GM13977 (cell line): Measurements from ENCODE around the gene FAM200A.
A peak's percentile ranks its signal among the peaks of the same experiment; 100 is the strongest.
"Not testable (repeated sequence)": the region's sequence is repeated elsewhere in the genome, so short reads cannot be mapped to it uniquely, and the experiment has no call there.

Source experiments
- DNase-seq: peaks from one replicate; pipeline ENCODE4 v3.0.0; 2012; ENCODE audit warnings: low spot score
- CTCF ChIP-seq: IDR thresholded peaks from 2 replicates; pipeline ENCODE4 v1.5.1; 2012; ENCODE audit warnings: mild to moderate bottlenecking, control low read depth; ENCODE audit not compliant: insufficient read depth; ENCODE audit errors: extremely low read depth, missing control alignments
- in situ Hi-C: fragments of 300-500 bp; cut with MboI; formaldehyde crosslinking; loops from one replicate; pipeline ENCODE4 v1.12.0; 2022; ENCODE audit warnings: low sequenced_read_pairs, low pct_unique_long_range_greater_than_20kb, mixed read lengths, inconsistent platforms; ENCODE audit not compliant: unreplicated experiment

The FAM200A gene

GRCh38 chr7:99551767-99552463, at the start of gene FAM200A:
Gene FAM200A (minus strand): TSS chr7:99552114. CDS start chr7:99548407, 3,707 bp downstream.
- peak; percentile 93 for DNase-seq
- in situ Hi-C loops, result no loop called here
- no peak for TF ChIP-seq CTCF

GRCh38 chr7:99599836-99600235, 47.9 kb upstream of the FAM200A start:
- no peak for DNase-seq
- no peak for TF ChIP-seq CTCF
- in situ Hi-C loops, result no loop called here

- in situ Hi-C loops, result no loop called here
- TF ChIP-seq CTCF, result no peak
- DNase-seq, result no peak
Measured at GRCh38 chr7:99597762-99598501, 46.0 kb upstream of the FAM200A start, which contains the start of gene TMEM225B. Gene TMEM225B (plus strand): TSS chr7:99598267. CDS start chr7:99604389, 6,122 bp downstream.

- no peak for DNase-seq
- in situ Hi-C loops, result no loop called here
- no peak for TF ChIP-seq CTCF
Measured at GRCh38 chr7:99596408-99596955, 44.6 kb upstream of the FAM200A start.

GRCh38 chr7:99594948-99595745, 43.2 kb upstream of the FAM200A start:
- in situ Hi-C loops, result no loop called here
- TF ChIP-seq CTCF, result no peak
- no peak for DNase-seq

GRCh38 chr7:99588868-99589267, 37.0 kb upstream of the FAM200A start:
- DNase-seq, result no peak
- in situ Hi-C loops, result no loop called here
- TF ChIP-seq CTCF, result no peak

- DNase-seq, in situ Hi-C loops: not testable (repeated sequence)
Measured at GRCh38 chr7:99580778-99581332, 28.9 kb upstream of the FAM200A start.
